ENCODE data around the gene SLC2A3. TPM values are rescaled to one million over a fixed set of nuclear protein-coding genes. Genes with fewer than 3 reads are reported as not detected.
"Not testable (repeated sequence)": the region's sequence is repeated elsewhere in the genome, so short reads cannot be mapped to it uniquely, and the experiment has no call there.

SLC2A3 gene
- polyA plus RNA-seq, 2 of the 4 experiments (the other 2 are of a cell fraction) = 13.3 to 52.4 TPM

GRCh38 chr12:7982332-7982735, 46.3 kb upstream of the SLC2A3 start:
- peak; percentile 73 for FAIRE-seq
- WGBS (ENCODE audit: missing lambda C conversion rate) = 3% methylated on average over 2 of the region's 2 CpGs
- ATAC-seq = peak in 1 of 2 experiments; percentile 58; a peak in 3 of 6 replicates
- POLR2A ChIA-PET, H3K4me3 ChIP-seq, H3K9me3 ChIP-seq, H3K27ac ChIP-seq: not testable (repeated sequence)
- CTCF ChIA-PET = interaction anchor here (0.5 to 0.7 kb wide), 2 partner anchors 10 to 1553 kb away, joined by 3 to 4 read pairs; no protein-coding TSS in a partner anchor
- peaks cover 24% of the 10 kb centered on the region for H3K4me1 ChIP-seq
- DNase-seq (ENCODE audit: low read depth in 1 of 2, low spot score in 1 of 2) = peak in 1 of 2 experiments; percentile 61
- peak overlapping the region; percentile 48 for H3K4me2 ChIP-seq
- TF ChIP-seq EP300 (IDR thresholded peaks at IDR 0.05) = peak in 1 of 2 experiments; percentile 67; a peak in 1 of 5 replicates
- TF ChIP-seq GATA3 (IDR thresholded peaks at IDR 0.05; ENCODE audit: borderline replicate concordance) = peak; percentile 35; the same call in 1 of the 2 replicates

GRCh38 chr12:7981446-7981845, 45.5 kb upstream of the SLC2A3 start:
- WGBS (ENCODE audit: missing lambda C conversion rate) = 83% methylated on average over 4 of the region's 4 CpGs
- peak overlapping the region in 1 of 2 experiments; percentile 59; a peak in 2 of 6 replicates for H3K27ac ChIP-seq
- CTCF ChIA-PET = interaction anchor here (0.6 to 0.7 kb wide), 4 partner anchors 11 to 372 kb away, joined by 3 to 4 read pairs (median 3); no protein-coding TSS in a partner anchor

DNA sequence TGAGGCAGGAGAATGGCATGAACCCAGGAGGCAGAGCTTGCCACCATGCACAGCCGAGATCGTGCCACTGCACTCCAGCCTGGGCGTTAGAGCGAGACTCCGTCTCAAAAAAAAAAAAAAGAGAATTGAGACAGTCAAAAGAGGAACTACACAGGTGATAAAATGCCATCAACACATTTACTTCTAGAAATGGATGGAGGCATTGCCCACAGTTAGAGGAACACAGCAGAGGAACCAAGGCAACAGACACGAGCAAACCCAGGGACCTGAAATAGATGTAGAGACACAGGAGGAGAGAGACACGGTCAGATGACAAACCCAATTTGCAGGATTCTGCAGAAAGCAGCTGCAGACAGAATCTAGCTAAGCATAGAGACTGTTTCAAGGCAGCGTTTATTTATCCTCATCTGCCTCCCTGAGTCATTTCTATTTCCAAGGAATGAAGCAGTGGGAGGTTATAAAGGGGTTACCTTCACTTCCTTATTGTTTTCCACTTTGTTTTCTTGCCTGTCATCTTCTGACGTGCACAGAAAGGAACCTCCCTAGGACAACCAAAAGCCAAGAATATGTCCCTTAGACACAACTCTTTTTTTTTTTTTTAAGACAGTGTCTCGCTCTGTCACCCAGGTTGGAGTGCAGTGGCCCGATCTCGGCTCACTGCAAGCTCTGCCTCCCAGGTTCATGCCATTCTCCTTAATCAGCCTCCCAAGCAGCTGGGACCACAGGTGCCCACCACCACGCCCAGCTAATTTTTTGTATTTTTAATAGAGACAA, 41.6 kb upstream of the SLC2A3 start:
- FAIRE-seq; H3K9me3 ChIP-seq; H3K4me3 ChIP-seq; DNase-seq (ENCODE audit: low read depth in 1 of 2, low spot score in 1 of 2); CTCF ChIA-PET; H3K27ac ChIP-seq; POLR2A ChIA-PET: not testable (repeated sequence)
- peak; percentile 66 to 75; a peak in 5 of 6 replicates for ATAC-seq
- Histone ChIP-seq H3K4me2 (peak overlapping the region; percentile 25; the same call in 1 of the 3 replicates), H3K4me1 (peaks cover 12% of the 10 kb centered on the region)
- 53% methylated on average over 13 of the region's 13 CpGs for WGBS (ENCODE audit: missing lambda C conversion rate)

More at GRCh38 chr12:7981446-7981845, 45.5 kb upstream of the SLC2A3 start:
- POLR2A ChIA-PET = interaction anchor here (1.4 kb wide), 1 partner anchor 11 kb away, joined by 4 read pairs; no protein-coding TSS in a partner anchor
- no peak for TF ChIP-seq NPAS2 (CRISPR knock-in tag; IDR thresholded peaks at IDR 0.05; ENCODE audit: borderline replicate concordance)
- no peak for TF ChIP-seq HOXB13 (CRISPR knock-in tag; IDR thresholded peaks at IDR 0.05; ENCODE audit: low read depth)
- no peak for TF ChIP-seq FOSB (CRISPR knock-in tag; IDR thresholded peaks at IDR 0.05)
- TF ChIP-seq ZFP36 (IDR thresholded peaks at IDR 0.05; ENCODE audit: borderline replicate concordance, partially characterized antibody) = no peak
- TF ChIP-seq PHF8 (IDR thresholded peaks at IDR 0.05; ENCODE audit: borderline replicate concordance, low read depth) = no peak
- TF ChIP-seq HES2 (IDR thresholded peaks at IDR 0.05) = no peak
- TF ChIP-seq RCOR1 (IDR thresholded peaks at IDR 0.05; ENCODE audit: low read depth, low read length) = no peak
- TF ChIP-seq RFX5 (IDR thresholded peaks at IDR 0.05) = no peak
- no peak for TF ChIP-seq MAZ (IDR thresholded peaks at IDR 0.05; ENCODE audit: borderline replicate concordance, low read depth, low read length)
- TF ChIP-seq, protein P1, sequence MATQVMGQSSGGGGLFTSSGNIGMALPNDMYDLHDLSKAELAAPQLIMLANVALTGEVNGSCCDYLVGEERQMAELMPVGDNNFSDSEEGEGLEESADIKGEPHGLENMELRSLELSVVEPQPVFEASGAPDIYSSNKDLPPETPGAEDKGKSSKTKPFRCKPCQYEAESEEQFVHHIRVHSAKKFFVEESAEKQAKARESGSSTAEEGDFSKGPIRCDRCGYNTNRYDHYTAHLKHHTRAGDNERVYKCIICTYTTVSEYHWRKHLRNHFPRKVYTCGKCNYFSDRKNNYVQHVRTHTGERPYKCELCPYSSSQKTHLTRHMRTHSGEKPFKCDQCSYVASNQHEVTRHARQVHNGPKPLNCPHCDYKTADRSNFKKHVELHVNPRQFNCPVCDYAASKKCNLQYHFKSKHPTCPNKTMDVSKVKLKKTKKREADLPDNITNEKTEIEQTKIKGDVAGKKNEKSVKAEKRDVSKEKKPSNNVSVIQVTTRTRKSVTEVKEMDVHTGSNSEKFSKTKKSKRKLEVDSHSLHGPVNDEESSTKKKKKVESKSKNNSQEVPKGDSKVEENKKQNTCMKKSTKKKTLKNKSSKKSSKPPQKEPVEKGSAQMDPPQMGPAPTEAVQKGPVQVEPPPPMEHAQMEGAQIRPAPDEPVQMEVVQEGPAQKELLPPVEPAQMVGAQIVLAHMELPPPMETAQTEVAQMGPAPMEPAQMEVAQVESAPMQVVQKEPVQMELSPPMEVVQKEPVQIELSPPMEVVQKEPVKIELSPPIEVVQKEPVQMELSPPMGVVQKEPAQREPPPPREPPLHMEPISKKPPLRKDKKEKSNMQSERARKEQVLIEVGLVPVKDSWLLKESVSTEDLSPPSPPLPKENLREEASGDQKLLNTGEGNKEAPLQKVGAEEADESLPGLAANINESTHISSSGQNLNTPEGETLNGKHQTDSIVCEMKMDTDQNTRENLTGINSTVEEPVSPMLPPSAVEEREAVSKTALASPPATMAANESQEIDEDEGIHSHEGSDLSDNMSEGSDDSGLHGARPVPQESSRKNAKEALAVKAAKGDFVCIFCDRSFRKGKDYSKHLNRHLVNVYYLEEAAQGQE (IDR thresholded peaks at IDR 0.05) = no peak
- TF ChIP-seq, protein P2, sequence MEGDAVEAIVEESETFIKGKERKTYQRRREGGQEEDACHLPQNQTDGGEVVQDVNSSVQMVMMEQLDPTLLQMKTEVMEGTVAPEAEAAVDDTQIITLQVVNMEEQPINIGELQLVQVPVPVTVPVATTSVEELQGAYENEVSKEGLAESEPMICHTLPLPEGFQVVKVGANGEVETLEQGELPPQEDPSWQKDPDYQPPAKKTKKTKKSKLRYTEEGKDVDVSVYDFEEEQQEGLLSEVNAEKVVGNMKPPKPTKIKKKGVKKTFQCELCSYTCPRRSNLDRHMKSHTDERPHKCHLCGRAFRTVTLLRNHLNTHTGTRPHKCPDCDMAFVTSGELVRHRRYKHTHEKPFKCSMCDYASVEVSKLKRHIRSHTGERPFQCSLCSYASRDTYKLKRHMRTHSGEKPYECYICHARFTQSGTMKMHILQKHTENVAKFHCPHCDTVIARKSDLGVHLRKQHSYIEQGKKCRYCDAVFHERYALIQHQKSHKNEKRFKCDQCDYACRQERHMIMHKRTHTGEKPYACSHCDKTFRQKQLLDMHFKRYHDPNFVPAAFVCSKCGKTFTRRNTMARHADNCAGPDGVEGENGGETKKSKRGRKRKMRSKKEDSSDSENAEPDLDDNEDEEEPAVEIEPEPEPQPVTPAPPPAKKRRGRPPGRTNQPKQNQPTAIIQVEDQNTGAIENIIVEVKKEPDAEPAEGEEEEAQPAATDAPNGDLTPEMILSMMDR (IDR thresholded peaks at IDR 0.05) = no peak
- no peak for TF ChIP-seq ZSCAN20 (CRISPR knock-in tag; IDR thresholded peaks at IDR 0.05)
- TF ChIP-seq HOXA7 (CRISPR knock-in tag; IDR thresholded peaks at IDR 0.05) = no peak
- TF ChIP-seq SMC3 (IDR thresholded peaks at IDR 0.05) = no peak
- TF ChIP-seq, protein P3, sequence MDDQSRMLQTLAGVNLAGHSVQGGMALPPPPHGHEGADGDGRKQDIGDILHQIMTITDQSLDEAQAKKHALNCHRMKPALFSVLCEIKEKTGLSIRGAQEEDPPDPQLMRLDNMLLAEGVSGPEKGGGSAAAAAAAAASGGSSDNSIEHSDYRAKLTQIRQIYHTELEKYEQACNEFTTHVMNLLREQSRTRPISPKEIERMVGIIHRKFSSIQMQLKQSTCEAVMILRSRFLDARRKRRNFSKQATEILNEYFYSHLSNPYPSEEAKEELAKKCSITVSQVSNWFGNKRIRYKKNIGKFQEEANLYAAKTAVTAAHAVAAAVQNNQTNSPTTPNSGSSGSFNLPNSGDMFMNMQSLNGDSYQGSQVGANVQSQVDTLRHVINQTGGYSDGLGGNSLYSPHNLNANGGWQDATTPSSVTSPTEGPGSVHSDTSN (IDR thresholded peaks at IDR 0.05) = no peak
- Histone ChIP-seq H3K4me2 (no peak overlapping the region; the same call in 2 of the 3 replicates), H3K4me1 (peaks cover 24% of the 10 kb centered on the region), H3K4me3 (no peak overlapping the region), H3K9me3 (no peaks in the 10 kb centered on the region)
- ATAC-seq (no peak), DNase-seq (ENCODE audit: low read depth in 1 of 2, low spot score in 1 of 2) (no peak), FAIRE-seq (no peak)
